Thyroid gland (tissue), 4 donors: ENCODE measurements around the gene ATP4A.

Source experiments
- CTCF ChIP-seq, 6 experiments: fragments of 200-600 bp in 3 of 6; fragments of 450-650 bp in 3 of 6; sonication (generic) in 3 of 6; IDR thresholded peaks; one replicate each; pipeline ENCODE4 v1.5.1; 2016 to 2019; ENCODE audit warnings: antibody characterized with exemption in 6 of 6, mild to moderate bottlenecking in 2 of 6, inconsistent platforms in 1 of 6, moderate library complexity in 1 of 6
- POLR2A ChIP-seq, 2 donors: fragments of 450-650 bp; IDR thresholded peaks; one replicate each; pipeline ENCODE4 v1.6.1; 2017; ENCODE audit warnings: antibody characterized with exemption in 2 of 2, mild to moderate bottlenecking in 2 of 2, moderate library complexity in 1 of 2

GRCh38 chr19:35511337-35511736 lies 52.1 kb downstream of the ATP4A start:
- TF ChIP-seq CTCF (IDR thresholded peaks at IDR 0.05) (no peak), POLR2A (IDR thresholded peaks at IDR 0.05) (no peak)
